ENCODE data around the gene HEXD.

GRCh38 chr17:82435103-82435502 is 17.0 kb downstream of the HEXD start:
- TF ChIP-seq POLR2AphosphoS5 (IDR thresholded peaks at IDR 0.05; ENCODE audit: low read depth, low read length), result no peak
- no peak for TF ChIP-seq TAF1 (IDR thresholded peaks at IDR 0.05; ENCODE audit: borderline replicate concordance, insufficient read depth, low read length)
- TF ChIP-seq SIN3A (IDR thresholded peaks at IDR 0.05; ENCODE audit: borderline replicate concordance, insufficient read depth, low read length), result no peak
